ENCODE data around the gene SLC29A1. TPM values are rescaled to one million over a fixed set of nuclear protein-coding genes. Genes with fewer than 3 reads are reported as not detected.
A peak's percentile ranks its signal among the peaks of the same experiment; 100 is the strongest.

The SLC29A1 gene
- total and polyA plus RNA-seq, 9 of the 15 experiments (the other 6 are each of a cell fraction or from before 2014, with no cell fraction given), result 18.9 to 170 (median 57.7) TPM

- TF ChIP-seq ATF3 (IDR thresholded peaks at IDR 0.05), result peak; percentile 48; the same call in 1 of the 2 replicates
- TF ChIP-seq ATF3 (CRISPR knock-in tag; conservative IDR thresholded peaks at IDR 0.05), result no peak
- peak; percentile 42 for TF ChIP-seq POLR2A (conservative IDR thresholded peaks at IDR 0.05)
- TF ChIP-seq FOXP4 (CRISPR knock-in tag; IDR thresholded peaks at IDR 0.05; ENCODE audit: borderline replicate concordance), result peak; percentile 81; the same call in 1 of the 2 replicates
- TF ChIP-seq RFX7 (CRISPR knock-in tag; IDR thresholded peaks at IDR 0.05), result no peak
- TF ChIP-seq KDM5B (IDR thresholded peaks at IDR 0.05; ENCODE audit: insufficient replicate concordance, low read depth, low read length), result peak; percentile 14
- peak; percentile 21; the same call in 1 of the 2 replicates for TF ChIP-seq ATF7 (IDR thresholded peaks at IDR 0.05)
- 0 out of 2 replicates have a peak, but pooled peaks have one; percentile 5 for TF ChIP-seq THRAP3 (IDR thresholded peaks at IDR 0.05; ENCODE audit: borderline replicate concordance)
- TF ChIP-seq ZBTB1 (CRISPR knock-in tag; IDR thresholded peaks at IDR 0.05; ENCODE audit: borderline replicate concordance, low read depth), result no peak
- TF ChIP-seq POLR2B (IDR thresholded peaks at IDR 0.05; ENCODE audit: low read depth, partially characterized antibody), result peak; percentile 17
- 0 out of 4 replicates have a peak, but pooled peaks of 1 of the 2 experiments have one; percentile 43 for TF ChIP-seq MLX (CRISPR knock-in tag; conservative IDR thresholded peaks at IDR 0.05)
- TF ChIP-seq CEBPB (tag; IDR thresholded peaks at IDR 0.05), result peak; percentile 12; the same call in 1 of the 2 replicates
- TF ChIP-seq ZC3H4 (CRISPR knock-in tag; IDR thresholded peaks at IDR 0.05; ENCODE audit: borderline replicate concordance), result no peak
- peak; percentile 43 for TF ChIP-seq POLR2AphosphoS5 (IDR thresholded peaks at IDR 0.05; ENCODE audit: control insufficient read depth, insufficient read depth, low read depth, low read length)
- 0 out of 2 replicates have a peak, but pooled peaks have one; percentile 25 for TF ChIP-seq PHB (CRISPR knock-in tag; IDR thresholded peaks at IDR 0.05)
- TF ChIP-seq ZKSCAN3 (CRISPR knock-in tag; IDR thresholded peaks at IDR 0.05), result no peak
Measured at GRCh38 chr6:44250067-44250717, 26.8 kb downstream of the SLC29A1 start (continued).
